NCI-H345 treated with DMSO at 0.1 percent for 48 hours (cell line): ENCODE results near the gene CACNA2D4.

Source experiments
- DNase-seq: peaks from one replicate; lab custom pipeline; 2025; ENCODE audit not compliant: unreplicated experiment; lab: John Stamatoyannopoulos, UW

Gene CACNA2D4

GRCh38 chr12:1935242-1935641, 16.8 kb upstream of the CACNA2D4 start:
- DNase-seq, result no peak

- no peak for DNase-seq
Observed at GRCh38 chr12:1934831-1935230, 16.4 kb upstream of the CACNA2D4 start.

- no peak for DNase-seq
Observed at GRCh38 chr12:1934068-1934467, 15.6 kb upstream of the CACNA2D4 start.

GRCh38 chr12:1933342-1934051, 15.0 kb upstream of the CACNA2D4 start:
- no peak for DNase-seq

- no peak for DNase-seq
Observed at GRCh38 chr12:1932264-1932777, 13.9 kb upstream of the CACNA2D4 start.

GRCh38 chr12:1931642-1932041, 13.2 kb upstream of the CACNA2D4 start:
- DNase-seq, result no peak

- no peak for DNase-seq
Observed at GRCh38 chr12:1930803-1931597, 12.5 kb upstream of the CACNA2D4 start.

GRCh38 chr12:1929985-1930802, 11.7 kb upstream of the CACNA2D4 start:
- DNase-seq, result no peak

- no peak for DNase-seq
Observed at GRCh38 chr12:1929241-1929984, 11.0 kb upstream of the CACNA2D4 start.

- no peak for DNase-seq
Observed at GRCh38 chr12:1928439-1929121, 10.1 kb upstream of the CACNA2D4 start.

- no peak for DNase-seq
Observed at GRCh38 chr12:1927751-1928351, 9.4 kb upstream of the CACNA2D4 start.

- DNase-seq, result no peak
Observed at GRCh38 chr12:1927051-1927680, 8.7 kb upstream of the CACNA2D4 start.

- no peak for DNase-seq
Observed at GRCh38 chr12:1926251-1926657, 7.8 kb upstream of the CACNA2D4 start.

GRCh38 chr12:1925684-1926006, 7.2 kb upstream of the CACNA2D4 start:
- DNase-seq, result no peak

- no peak for DNase-seq
Observed at GRCh38 chr12:1924996-1925683, 6.7 kb upstream of the CACNA2D4 start.

GRCh38 chr12:1922985-1923384, 4.5 kb upstream of the CACNA2D4 start:
- no peak for DNase-seq

GRCh38 chr12:1922075-1922709, 3.7 kb upstream of the CACNA2D4 start:
- DNase-seq, result no peak

GRCh38 chr12:1920971-1921370, 2.5 kb upstream of the CACNA2D4 start:
- no peak for DNase-seq
